IMR-90 (cell line): Measurements from ENCODE around the gene WNT7A. TPM values are rescaled to one million over a fixed set of nuclear protein-coding genes. Genes with fewer than 3 reads are reported as not detected.

Experiments
- ATAC-seq: fragments of 200-7000 bp; cut with Tn5 transposase; 2 replicates; pipeline ENCODE4 v1.9.1; 2020; ENCODE audit warnings: low read depth, mild to moderate bottlenecking, moderate library complexity
- BruUV-seq: library from RNA; stranded (reverse); fragments of 400-500 nt; replicated peaks from 2 replicates; lab custom pipeline; 2021; lab: Mats Ljungman, UMichigan
- CTCF ChIA-PET: fragments of 300-600 bp; formaldehyde crosslinking; extraction: SDS; loops from one replicate; lab custom pipeline; 2021; ENCODE audit warnings: antibody characterized with exemption; lab: Yijun Ruan, JAX
- POLR2A ChIA-PET: fragments of 300-600 bp; sonication (Branson Sonifier 250); formaldehyde crosslinking; loops from one replicate; lab custom pipeline; 2022; ENCODE audit warnings: antibody characterized with exemption; ENCODE audit not compliant: unreplicated experiment; lab: Charles Lee
- DNase-seq: peaks from one replicate; pipeline ENCODE4 v3.0.0; 2013
- H2AFZ ChIP-seq: replicated peaks from 2 replicates; pipeline ENCODE3; 2013; ENCODE audit warnings: low read length, mild to moderate bottlenecking; ENCODE audit not compliant: poor library complexity
- H2AK5ac ChIP-seq: 2 replicates; pipeline ENCODE4 v1.6.1; 2013; ENCODE audit warnings: low read depth, low read length, inconsistent platforms
- H2AK9ac ChIP-seq: replicated peaks from 2 replicates; pipeline ENCODE3; 2013; ENCODE audit warnings: mild to moderate bottlenecking, low read depth, low read length, moderate library complexity; ENCODE audit not compliant: poor library complexity
- H2BK120ac ChIP-seq: 2 replicates; pipeline ENCODE4 v1.6.1; 2013; ENCODE audit warnings: low read depth, low read length, inconsistent platforms
- H2BK15ac ChIP-seq: 3 replicates; pipeline ENCODE4 v1.6.1; 2013; ENCODE audit warnings: low read depth, low read length, inconsistent platforms
- H2BK20ac ChIP-seq: 2 replicates; pipeline ENCODE4 v1.6.1; 2013; ENCODE audit warnings: low read depth, mild to moderate bottlenecking, inconsistent platforms, low read length, moderate library complexity
- H2BK5ac ChIP-seq: 2 replicates; pipeline ENCODE4 v1.6.1; 2013; ENCODE audit warnings: mild to moderate bottlenecking, low read depth, low read length, inconsistent platforms; ENCODE audit not compliant: poor library complexity, severe bottlenecking
- H3K14ac ChIP-seq: replicated peaks from 2 replicates; pipeline ENCODE4 v1.6.1; 2013; ENCODE audit warnings: low read depth, low read length, inconsistent platforms
- H3K18ac ChIP-seq: 2 replicates; pipeline ENCODE4 v1.6.1; 2013; ENCODE audit warnings: low read depth, low read length, control low read depth
- H3K23ac ChIP-seq: 2 replicates; pipeline ENCODE4 v1.6.1; 2013; ENCODE audit warnings: low read depth, low read length, inconsistent platforms
- H3K27ac ChIP-seq: 2 replicates; pipeline ENCODE4 v1.5.1; 2013; ENCODE audit warnings: mild to moderate bottlenecking, control low read depth, low read length; ENCODE audit not compliant: insufficient read depth
- H3K27me3 ChIP-seq: 2 replicates; pipeline ENCODE4 v1.6.1; 2013; ENCODE audit warnings: low read length; ENCODE audit not compliant: control insufficient read depth, insufficient read depth
- H3K36me3 ChIP-seq: 2 replicates; pipeline ENCODE4 v1.6.1; 2013; ENCODE audit warnings: low read length, mixed read lengths; ENCODE audit not compliant: control insufficient read depth, insufficient read depth
- H3K4ac ChIP-seq: 2 replicates; pipeline ENCODE4 v1.6.1; 2013; ENCODE audit warnings: low read depth, low read length, inconsistent platforms
- H3K4me1 ChIP-seq: 2 replicates; pipeline ENCODE4 v1.6.1; 2013; ENCODE audit warnings: low read length, mixed read lengths; ENCODE audit not compliant: control insufficient read depth, insufficient read depth
- H3K4me2 ChIP-seq: 2 replicates; pipeline ENCODE4 v1.6.1; 2013; ENCODE audit warnings: low read depth, mild to moderate bottlenecking, control low read depth, low read length, moderate library complexity
- H3K4me3 ChIP-seq: 2 replicates; pipeline ENCODE4 v1.5.1; 2013; ENCODE audit warnings: low read depth, mild to moderate bottlenecking, control low read depth, low read length, moderate library complexity; ENCODE audit not compliant: insufficient read depth
- H3K56ac ChIP-seq: 2 replicates; pipeline ENCODE4 v1.6.1; 2013; ENCODE audit warnings: low read length, inconsistent platforms; ENCODE audit not compliant: insufficient read depth; ENCODE audit errors: extremely low read depth
- H3K79me1 ChIP-seq, 2 experiments: 2 replicates each; pipeline ENCODE4 v1.6.1; 2013; ENCODE audit warnings: low read length in 2 of 2, inconsistent platforms in 1 of 2, low read depth in 1 of 2
- H3K9ac ChIP-seq: 2 replicates; pipeline ENCODE4 v1.6.1; 2013; ENCODE audit warnings: low read depth, low read length, control low read depth
- H3K9me1 ChIP-seq: 2 replicates; pipeline ENCODE4 v1.6.1; 2013; ENCODE audit warnings: low read length, inconsistent platforms; ENCODE audit not compliant: insufficient read depth
- H3K9me3 ChIP-seq: 2 replicates; pipeline ENCODE4 v1.6.1; 2013; ENCODE audit warnings: low read length; ENCODE audit not compliant: control insufficient read depth, insufficient read depth
- H4K20me1 ChIP-seq: 2 replicates; pipeline ENCODE4 v1.6.1; 2013; ENCODE audit warnings: low read length, inconsistent platforms; ENCODE audit not compliant: insufficient read depth
- H4K5ac ChIP-seq: 2 replicates; pipeline ENCODE4 v1.6.1; 2013; ENCODE audit warnings: mild to moderate bottlenecking, low read depth, low read length, control low read depth
- H4K8ac ChIP-seq, 2 experiments: 2 replicates each; pipeline ENCODE4 v1.6.1; 2013; ENCODE audit warnings: low read depth in 2 of 2, low read length in 2 of 2, control low read depth in 1 of 2, inconsistent platforms in 1 of 2
- H4K91ac ChIP-seq: 2 replicates; pipeline ENCODE4 v1.6.1; 2013; ENCODE audit warnings: low read depth, low read length, inconsistent platforms; ENCODE audit not compliant: insufficient read depth
- BHLHE40 ChIP-seq: fragments of 150-350 bp; IDR thresholded peaks from 2 replicates; pipeline ENCODE4 v1.6.1; 2016; ENCODE audit warnings: mild to moderate bottlenecking, low read depth, low read length
- CHD1 ChIP-seq: IDR thresholded peaks from 2 replicates; pipeline ENCODE4 v1.6.1; 2012; ENCODE audit warnings: low read depth, low read length, improper control_type of control experiment
- CTCF ChIP-seq: conservative IDR thresholded peaks from 2 replicates; pipeline ENCODE4 v1.5.1; 2012; ENCODE audit warnings: mild to moderate bottlenecking, low read depth, low read length, improper control_type of control experiment
- NFE2L2 ChIP-seq: fragments of 150-350 bp; IDR thresholded peaks from 2 replicates; pipeline ENCODE4 v1.6.1; 2016; ENCODE audit warnings: low read depth, mild to moderate bottlenecking, low read length
- RFX5 ChIP-seq: IDR thresholded peaks from 2 replicates; pipeline ENCODE4 v1.8.0; 2012; ENCODE audit warnings: low read depth, mild to moderate bottlenecking, low read length, moderate library complexity
- USF2 ChIP-seq: fragments of 150-350 bp; IDR thresholded peaks from 2 replicates; pipeline ENCODE4 v1.6.1; 2017; ENCODE audit warnings: mild to moderate bottlenecking, antibody characterized with exemption, low read length, low read depth
- WGBS, 2 experiments: methylation state at CpG; one replicate each; pipeline versions ENCODE4 v1.1.5 to v1.1.7; 2013; ENCODE audit warnings: missing lambda C conversion rate in 2 of 2; ENCODE audit not compliant: insufficient read length in 1 of 2; ENCODE audit errors: extremely low coverage in 2 of 2; 5-methylcytosine and 5-hydroxymethylcytosine counted together
- dilution Hi-C: fragments of 300-500 bp; cut with HindIII; formaldehyde crosslinking; loops from one replicate; pipeline ENCODE4 v1.14.3; 2018; ENCODE audit warnings: low sequenced_read_pairs; ENCODE audit not compliant: unreplicated experiment
- in situ Hi-C: fragments of 300-500 bp; cut with MboI; formaldehyde crosslinking; loops from 3 replicates; pipeline ENCODE4 v1.14.3; 2019; ENCODE audit warnings: low sequenced_read_pairs, inconsistent platforms, mixed read lengths
- intact Hi-C: fragments of 100-400 bp; cut with micrococcal nuclease; formaldehyde crosslinking; loops from 2 replicates; pipeline ENCODE4 v1.10.0; 2022
- polyA plus RNA-seq, 3 experiments: library from polyadenylated mRNA; depleted of rRNA; stranded (reverse); fragments of >200 nt; gene quantifications; 2 replicates each; pipeline ENCODE4 v1.2.3, GENCODE V29; 2012; ENCODE audit warnings: low replicate concordance in 1 of 3
- total RNA-seq: library from RNA; depleted of rRNA; stranded (reverse); fragments of >200 nt; gene quantifications from 2 replicates; pipeline ENCODE4 v1.2.3, GENCODE V29; 2012

WNT7A gene
- total and polyA plus RNA-seq, 2 of the 4 experiments (the other 2 are of a cell fraction) = not detected

- intact Hi-C loops = no loop called here
- Histone ChIP-seq H3K79me1 (no peaks in the 10 kb centered on the region), H2BK20ac (no peak overlapping the region), H3K27ac (no peak overlapping the region), H3K9ac (no peak overlapping the region), H3K27me3 (no peaks in the 10 kb centered on the region), H3K9me1 (no peaks in the 10 kb centered on the region), H2BK15ac (no peak overlapping the region), H2AFZ (no peak overlapping the region), H2BK5ac (no peak overlapping the region), H3K4me1 (no peaks in the 10 kb centered on the region), H3K9me3 (no peaks in the 10 kb centered on the region), H4K20me1 (no peaks in the 10 kb centered on the region), H3K56ac (no peak overlapping the region), H4K5ac (no peak overlapping the region), H3K4me3 (no peak overlapping the region), H2AK9ac (no peak overlapping the region), H3K14ac (no peak overlapping the region), H2AK5ac (no peak overlapping the region), H3K4ac (no peak overlapping the region), H4K8ac (no peak overlapping the region), H4K91ac (no peak overlapping the region), H3K18ac (no peak overlapping the region), H3K36me3 (no peaks in the 10 kb centered on the region), H3K23ac (no peak overlapping the region), H3K4me2 (no peak overlapping the region), H2BK120ac (no peak overlapping the region)
- no TSS peak for BruUV-seq
- WGBS, 2 experiments = 49% methylated on average over 5 of the region's 9 CpGs; no CpG with 5 or more reads in 1 of the 2 experiments
- in situ Hi-C loops = no loop called here
- DNase-seq (no peak), ATAC-seq (no peak)
- no peak for TF ChIP-seq BHLHE40
- no peak for TF ChIP-seq CHD1
- no peak for TF ChIP-seq RFX5
- no peak for TF ChIP-seq CTCF
- no peak for TF ChIP-seq NFE2L2
- no peak for TF ChIP-seq USF2
- POLR2A ChIA-PET = no interaction called here
- CTCF ChIA-PET = no interaction called here
- dilution Hi-C loops = no loop called here
Measured at GRCh38 chr3:13858768-13859520, 20.9 kb downstream of the WNT7A start.
